ENCODE measurements around the gene BEND3. TPM values are rescaled to one million over a fixed set of nuclear protein-coding genes. Genes with fewer than 3 reads are reported as not detected.

Gene BEND3
- total and polyA plus RNA-seq, 8 donors: 3.8 to 7.8 (median 5.6) TPM

GRCh38 chr6:107124934-107125348, 9.6 kb upstream of the BEND3 start:
- TF ChIP-seq, protein P1, sequence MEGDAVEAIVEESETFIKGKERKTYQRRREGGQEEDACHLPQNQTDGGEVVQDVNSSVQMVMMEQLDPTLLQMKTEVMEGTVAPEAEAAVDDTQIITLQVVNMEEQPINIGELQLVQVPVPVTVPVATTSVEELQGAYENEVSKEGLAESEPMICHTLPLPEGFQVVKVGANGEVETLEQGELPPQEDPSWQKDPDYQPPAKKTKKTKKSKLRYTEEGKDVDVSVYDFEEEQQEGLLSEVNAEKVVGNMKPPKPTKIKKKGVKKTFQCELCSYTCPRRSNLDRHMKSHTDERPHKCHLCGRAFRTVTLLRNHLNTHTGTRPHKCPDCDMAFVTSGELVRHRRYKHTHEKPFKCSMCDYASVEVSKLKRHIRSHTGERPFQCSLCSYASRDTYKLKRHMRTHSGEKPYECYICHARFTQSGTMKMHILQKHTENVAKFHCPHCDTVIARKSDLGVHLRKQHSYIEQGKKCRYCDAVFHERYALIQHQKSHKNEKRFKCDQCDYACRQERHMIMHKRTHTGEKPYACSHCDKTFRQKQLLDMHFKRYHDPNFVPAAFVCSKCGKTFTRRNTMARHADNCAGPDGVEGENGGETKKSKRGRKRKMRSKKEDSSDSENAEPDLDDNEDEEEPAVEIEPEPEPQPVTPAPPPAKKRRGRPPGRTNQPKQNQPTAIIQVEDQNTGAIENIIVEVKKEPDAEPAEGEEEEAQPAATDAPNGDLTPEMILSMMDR (IDR thresholded peaks at IDR 0.05): no peak
- H3K4me3 ChIP-seq: no peak overlapping the region
- no peaks in the 10 kb centered on the region for H3K36me3 ChIP-seq
- H3K27me3 ChIP-seq: no peaks in the 10 kb centered on the region
- no peaks in the 10 kb centered on the region for H3K4me1 ChIP-seq
- H3K9me3 ChIP-seq: no peaks in the 10 kb centered on the region
- intact Hi-C loops (cut with DNase I): no loop called here
- no peak overlapping the region for H3K27ac ChIP-seq
- DNase-seq (no peak), ATAC-seq (no peak)

GRCh38 chr6:107123501-107123900, 8.2 kb upstream of the BEND3 start:
- Histone ChIP-seq H3K4me3 (no peak overlapping the region), H3K27me3 (no peaks in the 10 kb centered on the region), H3K36me3 (no peaks in the 10 kb centered on the region), H3K9me3 (no peaks in the 10 kb centered on the region), H3K4me1 (no peaks in the 10 kb centered on the region), H3K27ac (no peak overlapping the region)
- intact Hi-C loops (cut with DNase I): no loop called here
- ATAC-seq: no peak
- TF ChIP-seq, protein P1 (IDR thresholded peaks at IDR 0.05): no peak
- no peak for DNase-seq

DNA sequence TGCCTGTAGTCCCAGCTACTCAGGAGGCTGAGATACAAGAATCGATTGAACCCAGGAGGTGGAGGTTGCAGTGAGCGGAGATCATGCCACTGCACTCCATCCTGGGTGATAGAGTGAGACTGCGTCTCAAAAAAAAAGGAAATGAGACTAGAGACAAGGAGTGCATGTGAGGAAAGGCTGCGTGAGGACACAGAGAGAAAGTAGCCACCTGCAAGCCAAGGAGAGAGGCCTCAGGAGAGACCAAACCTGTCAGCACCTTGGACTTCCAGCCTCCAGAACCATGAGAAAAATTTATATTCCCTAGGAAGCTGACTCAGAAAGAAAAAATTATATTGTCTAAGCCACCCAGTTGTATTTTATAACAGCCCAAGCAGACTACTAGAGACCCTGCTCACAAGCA, 7.4 kb upstream of the BEND3 start:
- DNase-seq (no peak), ATAC-seq (no peak)
- Histone ChIP-seq H3K4me1 (no peaks in the 10 kb centered on the region), H3K36me3 (no peaks in the 10 kb centered on the region), H3K27me3 (peaks cover 0 to 2% of the 10 kb centered on the region in 2 donors), H3K4me3 (no peak overlapping the region), H3K27ac (no peak overlapping the region), H3K9me3 (no peaks in the 10 kb centered on the region)
- TF ChIP-seq, protein P1 (IDR thresholded peaks at IDR 0.05): no peak
- intact Hi-C loops (cut with DNase I): no loop called here

DNA sequence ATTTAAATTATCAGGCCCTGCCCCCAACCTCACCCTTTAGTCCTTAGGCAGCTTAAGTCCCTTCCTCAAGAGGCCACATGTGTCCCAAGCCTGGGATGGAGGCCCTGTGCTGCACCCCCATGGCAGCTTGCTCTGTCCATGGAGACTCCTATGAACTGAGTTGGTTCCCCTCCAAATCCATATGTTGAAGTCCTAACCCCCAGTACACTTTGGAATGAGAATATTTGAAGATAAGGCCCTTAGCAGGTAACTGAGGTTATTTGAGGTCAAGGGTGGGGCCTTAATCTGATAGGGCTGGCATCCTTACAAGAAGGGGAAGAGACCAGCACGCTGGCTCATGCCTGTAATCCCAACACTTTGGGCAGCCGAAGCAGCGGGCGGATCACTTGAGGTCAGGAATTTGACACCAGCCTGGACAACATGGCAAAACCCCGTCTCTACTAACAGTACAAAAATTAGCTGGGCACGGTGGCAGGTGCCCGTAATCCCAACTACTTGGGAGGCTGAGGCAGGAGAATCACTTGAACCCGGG, 6.7 kb upstream of the BEND3 start:
- peaks cover 0 to 9% of the 10 kb centered on the region in 2 donors for H3K27me3 ChIP-seq
- TF ChIP-seq, protein P1 (IDR thresholded peaks at IDR 0.05): no peak
- intact Hi-C loops (cut with DNase I): no loop called here
- peaks cover 0 to under 1% of the 10 kb centered on the region in 2 donors for H3K4me1 ChIP-seq
- ATAC-seq (no peak), DNase-seq (no peak)
- no peak overlapping the region for H3K4me3 ChIP-seq
- no peaks in the 10 kb centered on the region for H3K36me3 ChIP-seq
- no peaks in the 10 kb centered on the region for H3K9me3 ChIP-seq
- no peak overlapping the region for H3K27ac ChIP-seq

DNA sequence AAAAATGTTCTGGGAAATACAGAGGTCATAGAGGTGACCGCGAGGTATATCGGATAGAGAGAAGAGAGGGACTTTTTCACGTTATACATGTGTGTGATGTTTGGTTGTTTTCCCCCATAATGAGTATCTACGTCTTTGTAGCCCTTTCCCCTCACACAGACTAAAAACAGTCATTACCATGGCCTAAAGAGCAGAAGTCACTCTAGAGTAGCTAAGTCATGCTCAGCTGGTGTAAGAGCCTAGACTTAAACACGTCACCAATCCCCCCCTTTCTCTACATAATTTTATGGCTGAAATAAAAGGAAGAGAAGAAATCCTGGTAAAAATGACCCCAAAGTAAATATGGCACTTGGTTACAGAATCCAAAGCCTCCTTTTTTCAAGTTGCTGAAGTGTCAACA, 6.0 kb upstream of the BEND3 start:
- intact Hi-C loops (cut with DNase I): no loop called here
- no peak overlapping the region for H3K27ac ChIP-seq
- H3K9me3 ChIP-seq: no peaks in the 10 kb centered on the region
- H3K36me3 ChIP-seq: no peaks in the 10 kb centered on the region
- ATAC-seq (no peak), DNase-seq (no peak)
- H3K4me3 ChIP-seq: no peak overlapping the region
- TF ChIP-seq, protein P1 (IDR thresholded peaks at IDR 0.05): no peak
- peaks cover 0 to 16% of the 10 kb centered on the region in 2 donors for H3K27me3 ChIP-seq
- H3K4me1 ChIP-seq: peaks cover 0 to 8% of the 10 kb centered on the region in 2 donors
